GM21515 (cell line): ENCODE results near the gene SH3PXD2B.

Experiments used
- ATAC-seq: cut with Tn5 transposase; IDR thresholded peaks from one replicate; pipeline ENCODE4 v1.9.1; 2021; ENCODE audit not compliant: unreplicated experiment

Gene SH3PXD2B

GRCh38 chr5:172453986-172454357, 353 bp downstream of the SH3PXD2B start:
- ATAC-seq, result no peak

GRCh38 chr5:172453206-172453985, 929 bp downstream of the SH3PXD2B start:
- ATAC-seq, result no peak

GRCh38 chr5:172452398-172453205, 1.7 kb downstream of the SH3PXD2B start:
- ATAC-seq, result no peak

GRCh38 chr5:172451771-172452197, 2.5 kb downstream of the SH3PXD2B start:
- no peak for ATAC-seq

- no peak for ATAC-seq
These were observed 3.2 kb downstream of the SH3PXD2B start for GRCh38 chr5:172450861-172451695.

GRCh38 chr5:172450453-172450852, 3.9 kb downstream of the SH3PXD2B start:
- ATAC-seq, result no peak

GRCh38 chr5:172448999-172449398, 5.3 kb downstream of the SH3PXD2B start:
- no peak for ATAC-seq

GRCh38 chr5:172447646-172448365, 6.5 kb downstream of the SH3PXD2B start:
- no peak for ATAC-seq

- ATAC-seq, result no peak
These were observed 7.8 kb downstream of the SH3PXD2B start for GRCh38 chr5:172446336-172447051.

GRCh38 chr5:172445866-172446265, 8.5 kb downstream of the SH3PXD2B start:
- no peak for ATAC-seq

- no peak for ATAC-seq
These were observed 9.5 kb downstream of the SH3PXD2B start for GRCh38 chr5:172444626-172445365.

- ATAC-seq, result no peak
These were observed 10.2 kb downstream of the SH3PXD2B start for GRCh38 chr5:172444110-172444510.

GRCh38 chr5:172443441-172444109, 10.8 kb downstream of the SH3PXD2B start:
- no peak for ATAC-seq

- no peak for ATAC-seq
These were observed 11.7 kb downstream of the SH3PXD2B start for GRCh38 chr5:172442592-172442991.

- no peak for ATAC-seq
These were observed 13.0 kb downstream of the SH3PXD2B start for GRCh38 chr5:172441262-172441751.

GRCh38 chr5:172440486-172440885, 13.8 kb downstream of the SH3PXD2B start:
- no peak for ATAC-seq

- no peak for ATAC-seq
These were observed 14.4 kb downstream of the SH3PXD2B start for GRCh38 chr5:172439785-172440477.

- no peak for ATAC-seq
These were observed 16.0 kb downstream of the SH3PXD2B start for GRCh38 chr5:172438319-172438668.
